DMS153 (cell line): Measurements from ENCODE around the gene LRPPRC.

Experiments
- DNase-seq: peaks from one replicate; lab custom pipeline; 2025; lab: John Stamatoyannopoulos, UW

LRPPRC gene

DNA sequence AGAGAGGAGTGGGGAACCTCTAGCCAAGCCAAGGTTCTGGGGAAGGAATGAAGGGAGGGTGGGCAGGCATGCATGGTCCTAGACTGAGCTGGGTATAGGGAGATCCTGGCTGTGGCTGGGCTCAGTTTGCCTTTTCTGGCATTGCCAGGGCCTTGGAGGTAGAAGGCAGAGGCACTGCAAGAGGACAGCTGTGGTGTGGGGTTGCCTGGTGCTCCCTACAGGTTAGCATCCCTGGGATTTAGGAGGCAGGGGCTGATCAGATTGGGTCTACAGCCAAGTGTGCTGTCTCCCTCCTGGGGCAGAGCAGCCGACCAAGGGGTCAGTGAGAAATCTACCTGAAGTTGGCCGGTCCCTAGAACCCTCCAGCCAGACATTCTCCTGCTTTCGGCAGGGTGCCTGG lies 141.1 kb downstream of the LRPPRC start:
- DNase-seq = no peak

DNA sequence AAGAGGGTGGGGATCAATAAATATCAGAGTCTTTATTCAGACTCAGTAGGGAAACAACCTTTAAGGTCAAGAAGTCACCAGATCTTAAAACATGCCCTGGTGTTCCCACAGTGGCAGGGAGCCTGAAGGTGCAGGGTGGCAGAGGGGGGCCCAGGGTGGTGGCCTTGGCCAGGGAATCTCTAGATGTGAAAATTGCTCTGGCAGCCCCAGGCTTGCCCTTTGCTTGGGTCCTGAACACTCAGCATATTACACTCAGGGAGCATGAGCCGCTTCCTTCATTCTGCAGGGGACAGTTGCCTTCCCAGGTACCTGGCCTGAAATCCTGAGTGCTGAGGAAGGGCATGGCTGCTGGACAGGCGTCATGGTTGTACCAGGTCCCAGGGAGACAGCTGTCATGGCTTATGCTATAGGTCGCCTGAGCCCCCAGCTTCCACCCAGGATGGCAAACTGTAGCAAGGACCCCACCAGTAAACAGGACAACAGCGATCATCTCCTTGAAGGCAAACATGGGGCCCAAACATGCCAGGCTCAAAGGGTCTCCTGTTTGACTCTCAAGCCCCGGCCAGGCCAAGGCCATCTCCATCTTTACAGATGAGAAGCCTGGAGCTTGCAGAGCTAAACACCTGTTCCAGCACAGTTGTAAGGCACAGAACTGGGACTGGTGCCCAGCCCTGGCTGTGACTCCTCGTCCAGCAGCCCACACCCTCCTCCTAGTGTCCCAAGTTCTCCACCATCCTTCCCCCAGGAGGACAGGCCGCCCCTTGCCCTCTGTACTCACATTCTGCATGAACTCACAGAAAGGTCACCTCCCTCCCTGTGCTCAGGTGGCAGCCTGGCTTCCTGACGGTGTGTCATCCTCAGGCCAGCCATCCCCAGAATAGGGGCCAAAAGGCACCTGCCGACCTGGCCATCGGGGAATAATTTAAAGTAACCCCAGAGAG lies 142.4 kb downstream of the LRPPRC start:
- no peak for DNase-seq

DNA sequence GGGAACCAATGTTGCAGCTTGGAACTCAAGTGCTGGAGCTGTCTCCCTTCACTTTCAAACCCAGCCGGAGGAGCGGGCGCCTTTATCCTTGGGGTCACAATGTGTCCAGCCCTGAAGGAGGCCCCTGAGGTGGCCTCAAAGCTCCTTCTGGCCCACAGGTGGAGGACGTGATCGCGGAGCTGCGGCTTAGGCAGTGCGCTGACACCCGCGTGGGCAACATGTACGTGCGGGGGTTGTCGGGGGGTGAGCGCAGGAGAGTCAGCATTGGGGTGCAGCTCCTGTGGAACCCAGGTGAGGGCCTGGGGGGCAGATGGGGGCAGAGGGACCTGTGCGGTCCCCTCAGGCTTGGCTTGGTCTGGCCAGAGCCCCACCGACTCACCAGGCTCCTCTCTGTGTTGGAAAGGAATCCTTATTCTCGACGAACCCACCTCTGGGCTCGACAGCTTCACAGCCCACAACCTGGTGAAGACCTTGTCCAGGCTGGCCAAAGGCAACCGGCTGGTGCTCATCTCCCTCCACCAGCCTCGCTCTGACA lies 143.5 kb downstream of the LRPPRC start:
- DNase-seq = no peak

DNA sequence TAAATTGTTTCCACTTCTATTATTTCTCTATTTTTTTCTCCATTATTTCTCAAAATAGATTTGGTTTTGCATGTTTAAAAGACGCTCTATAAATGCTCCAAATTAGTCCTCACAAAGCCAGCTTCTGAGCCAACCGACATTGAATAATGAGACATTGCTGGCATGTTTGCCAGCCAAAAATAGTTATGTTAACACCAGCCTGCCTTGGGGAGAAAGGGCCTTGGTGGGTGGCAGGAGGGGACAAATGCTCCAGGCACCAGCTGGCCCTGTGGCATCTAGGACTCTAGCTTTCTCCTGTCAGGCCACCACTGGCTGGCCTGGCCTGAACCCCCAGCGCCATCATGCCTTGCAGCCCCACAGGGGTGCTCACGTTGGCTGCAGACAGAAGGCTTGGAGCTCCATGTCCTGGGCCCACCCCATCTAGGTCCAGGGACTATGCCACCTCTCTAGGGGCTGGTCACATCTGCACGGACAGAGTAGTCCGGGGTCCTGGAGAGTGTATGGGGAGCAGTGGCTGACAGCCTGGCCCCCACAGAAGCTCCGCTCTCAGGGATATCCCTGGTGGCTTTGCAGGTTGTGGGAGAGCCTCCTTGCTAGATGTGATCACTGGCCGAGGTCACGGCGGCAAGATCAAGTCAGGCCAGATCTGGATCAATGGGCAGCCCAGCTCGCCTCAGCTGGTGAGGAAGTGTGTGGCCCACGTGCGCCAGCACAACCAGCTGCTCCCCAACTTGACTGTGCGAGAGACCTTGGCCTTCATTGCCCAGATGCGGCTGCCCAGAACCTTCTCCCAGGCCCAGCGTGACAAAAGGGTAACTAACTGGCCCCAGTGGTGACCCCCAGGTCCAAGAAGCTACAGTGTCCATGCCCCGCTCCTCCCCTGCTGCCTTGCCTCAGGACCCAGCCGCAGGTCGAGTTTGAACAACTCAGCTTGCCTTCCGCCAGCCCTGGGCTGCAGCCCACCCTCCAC lies 144.5 kb downstream of the LRPPRC start:
- DNase-seq = no peak

DNA sequence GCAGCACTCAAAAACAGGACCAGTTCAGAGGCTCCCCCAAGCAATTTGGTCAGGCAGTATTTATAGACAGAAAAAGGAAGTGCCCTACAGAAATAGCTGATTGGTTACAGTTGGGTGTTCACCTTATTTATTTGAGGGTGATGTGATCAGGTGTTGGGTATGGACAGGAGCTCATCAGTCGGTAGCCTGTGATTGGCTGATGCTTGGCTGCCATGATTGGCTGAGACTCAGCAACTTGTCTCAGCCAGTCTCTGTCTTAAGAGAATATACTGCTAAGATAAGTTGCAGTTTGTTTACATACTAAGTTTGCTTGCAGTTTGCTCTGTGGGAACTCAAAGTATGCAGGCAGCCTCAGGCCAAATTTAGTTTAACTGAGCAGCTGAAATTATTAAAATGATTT lies 147.6 kb downstream of the LRPPRC start:
- DNase-seq = no peak

DNA sequence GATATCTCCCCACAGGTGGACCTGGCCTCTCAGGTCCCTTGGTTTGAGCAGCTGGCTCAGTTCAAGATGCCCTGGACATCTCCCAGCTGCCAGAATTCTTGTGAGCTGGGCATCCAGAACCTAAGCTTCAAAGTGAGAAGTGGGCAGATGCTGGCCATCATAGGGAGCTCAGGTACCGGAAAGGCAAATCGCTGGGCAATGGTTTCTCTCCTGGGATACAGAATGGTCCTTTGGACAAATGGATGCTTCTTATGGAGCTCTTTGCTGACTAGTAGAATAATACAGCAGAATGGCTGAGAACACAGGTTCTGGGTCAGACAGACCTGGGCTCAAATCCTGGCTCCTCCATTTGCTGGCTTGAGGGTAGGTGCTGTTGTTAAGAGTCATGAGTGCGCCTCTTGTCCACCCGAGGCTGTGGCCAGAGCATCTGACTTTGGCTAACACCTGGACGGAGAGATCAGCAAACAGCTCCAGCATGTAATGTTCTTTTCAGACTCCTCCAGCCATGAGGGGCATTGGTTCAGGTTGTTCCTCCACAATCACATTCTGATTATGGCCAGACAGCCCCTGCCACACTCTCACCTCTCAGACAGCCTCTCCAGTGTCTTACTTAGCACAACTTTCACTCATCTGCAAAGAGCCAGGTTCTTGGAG lies 149.5 kb downstream of the LRPPRC start:
- no peak for DNase-seq

DNA sequence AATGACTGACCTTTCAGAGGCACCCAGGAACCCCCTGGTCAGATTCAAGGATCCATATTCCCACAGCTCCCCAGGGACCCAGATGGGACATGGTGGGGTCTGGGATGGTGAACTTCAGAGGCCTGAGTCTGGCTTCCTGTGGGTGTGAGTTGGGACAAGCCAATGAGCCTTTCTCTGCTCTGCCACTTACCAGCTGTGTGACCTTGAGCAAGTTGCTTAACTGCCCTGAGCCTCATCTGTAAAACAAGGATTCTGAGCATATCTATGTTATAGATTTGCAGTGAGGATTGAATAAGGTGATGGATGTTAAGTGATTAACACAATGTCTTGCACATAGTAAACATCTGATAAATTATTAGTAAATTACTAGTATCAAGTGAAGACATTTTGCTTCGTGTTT lies 150.6 kb downstream of the LRPPRC start:
- DNase-seq = no peak

DNA sequence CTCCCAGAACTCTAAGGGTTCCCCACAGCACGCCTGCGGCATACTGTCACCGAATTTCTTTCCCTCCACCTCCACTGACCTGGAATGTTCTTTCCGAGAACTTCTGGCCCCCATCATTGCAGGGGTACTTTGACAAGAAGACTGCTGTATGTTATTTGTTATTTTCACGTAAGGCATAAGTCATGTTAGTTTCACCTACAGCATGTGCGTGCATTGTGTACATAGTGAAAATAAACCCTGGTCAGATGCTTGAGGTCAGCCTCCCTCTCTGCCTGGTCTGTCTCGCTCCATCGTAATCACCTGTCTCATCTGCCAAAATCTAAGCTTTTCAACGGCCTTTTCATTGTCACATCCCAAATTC lies 152.9 kb downstream of the LRPPRC start:
- no peak for DNase-seq

DNA sequence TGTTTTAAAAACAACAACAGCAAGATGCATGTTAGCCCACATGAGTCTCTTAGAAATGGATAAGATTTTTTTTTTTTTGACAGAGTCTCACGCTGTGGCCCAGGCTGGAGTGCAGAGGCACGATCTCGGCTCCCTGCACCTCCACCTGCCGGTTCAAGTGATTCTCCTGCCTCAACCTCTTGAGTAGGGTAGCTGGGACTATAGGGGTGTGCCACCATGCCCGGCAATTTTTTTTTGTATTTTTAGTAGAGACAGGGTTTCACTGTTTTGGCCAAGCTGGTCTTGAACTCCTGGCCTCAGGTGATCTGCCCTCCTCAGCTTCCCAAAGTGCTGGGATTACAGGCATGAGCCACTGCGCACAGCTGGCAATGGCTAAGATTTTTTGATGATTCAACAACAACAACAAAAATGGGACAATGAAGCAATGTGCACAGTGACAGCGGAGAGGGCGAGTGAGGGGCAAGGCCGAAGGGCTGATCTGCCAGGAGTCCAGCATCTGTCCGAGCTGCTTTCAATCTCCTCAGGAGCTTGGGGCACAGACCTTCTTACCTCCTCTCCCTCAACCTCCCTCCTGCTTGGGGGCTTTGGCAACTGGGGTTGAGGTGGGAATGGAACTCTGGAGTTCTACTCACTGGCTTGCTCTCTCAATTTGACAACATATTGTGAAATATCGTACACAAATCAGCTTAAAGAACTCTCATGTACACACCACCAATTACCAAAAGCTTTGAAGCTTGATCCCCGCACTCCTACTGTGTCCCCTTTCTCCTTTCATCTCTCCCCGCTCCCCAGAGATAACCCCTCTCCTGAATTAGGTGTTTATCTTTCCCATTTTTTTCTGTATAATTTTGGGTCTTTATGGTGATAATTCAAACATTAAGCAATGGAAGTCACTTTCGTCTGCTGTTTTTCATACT lies 153.6 kb downstream of the LRPPRC start:
- no peak for DNase-seq

DNA sequence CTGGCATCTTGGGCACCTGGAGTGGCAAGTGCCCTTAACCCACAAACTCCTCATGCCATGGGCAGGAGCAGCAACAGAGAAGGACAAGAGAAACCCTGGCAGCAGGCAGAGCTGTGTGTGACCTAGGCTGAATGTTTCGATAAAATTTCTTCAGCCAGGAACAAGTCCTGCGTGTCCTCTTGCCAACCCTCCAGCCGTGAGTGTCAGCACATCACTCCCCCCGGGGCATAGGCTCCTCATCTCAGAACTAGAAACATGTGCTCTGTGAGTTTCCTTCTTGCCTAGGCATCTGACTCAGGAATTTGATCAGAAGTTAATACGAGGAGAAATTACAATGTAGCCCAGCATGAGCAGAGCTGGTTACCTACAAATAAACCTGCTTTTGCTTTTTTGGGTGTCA lies 154.8 kb downstream of the LRPPRC start:
- no peak for DNase-seq

DNA sequence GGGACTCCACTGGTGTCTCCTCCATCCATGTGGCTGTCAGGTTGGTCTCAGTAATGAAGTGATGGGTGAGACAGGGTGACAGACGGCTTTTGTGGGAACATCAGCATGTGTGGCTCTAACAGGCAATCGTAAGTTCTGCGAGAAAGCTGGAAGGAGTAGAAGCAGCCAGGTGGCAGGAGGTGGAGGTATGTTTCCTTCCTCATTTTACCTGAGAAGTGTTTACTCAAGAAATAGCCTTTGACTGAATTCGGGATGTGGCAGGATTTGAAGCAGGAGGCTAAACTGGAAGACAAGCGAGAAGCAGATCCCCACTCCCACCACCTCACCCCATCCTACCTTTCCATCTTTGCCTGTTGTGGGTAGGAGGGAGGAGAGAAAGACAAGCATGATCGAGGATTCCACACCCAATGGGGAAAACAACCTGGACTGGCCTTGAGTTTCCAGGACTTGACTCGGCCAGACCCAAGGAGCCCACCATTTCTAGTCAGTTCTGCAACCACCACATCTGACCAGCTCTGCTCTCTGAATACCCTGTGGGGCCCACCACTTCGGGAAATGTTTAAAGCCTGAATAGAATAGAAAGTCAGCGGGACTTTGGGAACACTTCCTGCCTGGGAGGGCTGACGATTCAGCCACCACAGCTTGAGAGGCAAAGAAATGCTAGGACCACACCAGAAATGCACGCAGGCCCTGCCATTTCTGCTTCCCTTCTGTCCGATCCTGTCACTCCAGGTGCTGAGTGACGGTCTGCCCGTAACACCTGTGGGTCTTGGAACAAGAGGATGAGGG lies 155.8 kb downstream of the LRPPRC start:
- DNase-seq = no peak

DNA sequence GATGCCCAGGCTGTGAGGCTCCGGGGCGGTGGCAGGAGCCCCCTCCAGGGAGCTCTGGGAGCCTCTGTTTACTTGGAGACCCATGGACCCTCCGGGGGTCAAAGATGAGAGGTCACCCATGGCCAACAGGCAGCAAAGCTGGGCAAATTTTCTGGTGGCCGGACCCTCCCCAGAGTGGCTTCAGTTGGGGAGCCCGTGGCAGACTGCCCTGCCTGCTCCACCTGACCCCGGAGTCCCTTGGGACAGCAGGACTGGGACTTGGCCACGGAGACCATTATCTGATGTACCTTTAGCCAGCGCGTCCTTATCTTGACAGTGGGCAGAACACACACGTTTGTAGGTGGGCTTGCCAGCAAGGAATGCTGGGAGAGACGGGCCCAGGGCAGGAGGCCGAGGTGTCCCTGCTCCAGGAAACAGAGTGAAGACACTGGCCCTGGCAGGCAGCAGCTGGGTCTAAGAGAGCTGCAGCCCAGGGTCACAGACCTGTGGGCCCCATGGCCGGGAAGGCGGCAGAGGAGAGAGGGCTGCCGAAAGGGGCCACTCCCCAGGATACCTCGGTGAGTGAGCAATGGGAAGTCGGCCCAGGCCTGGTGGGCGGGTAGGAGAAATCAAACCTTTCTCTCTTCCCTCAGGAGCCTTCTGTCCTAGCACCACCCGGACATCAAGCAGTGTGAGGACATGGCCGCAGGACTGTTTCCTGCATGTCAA lies 157.1 kb downstream of the LRPPRC start, which contains the start of the genes ABCG5 and ABCG8:
ABCG5 (minus strand) TSS at position 280 of the 708 bp plus-strand sequence; CDS start at position 120, 160 bp downstream.
ABCG8 (plus strand) TSS at position 412 of the 708 bp plus-strand sequence; CDS start at position 495, 83 bp downstream.
- DNase-seq = no peak

DNA sequence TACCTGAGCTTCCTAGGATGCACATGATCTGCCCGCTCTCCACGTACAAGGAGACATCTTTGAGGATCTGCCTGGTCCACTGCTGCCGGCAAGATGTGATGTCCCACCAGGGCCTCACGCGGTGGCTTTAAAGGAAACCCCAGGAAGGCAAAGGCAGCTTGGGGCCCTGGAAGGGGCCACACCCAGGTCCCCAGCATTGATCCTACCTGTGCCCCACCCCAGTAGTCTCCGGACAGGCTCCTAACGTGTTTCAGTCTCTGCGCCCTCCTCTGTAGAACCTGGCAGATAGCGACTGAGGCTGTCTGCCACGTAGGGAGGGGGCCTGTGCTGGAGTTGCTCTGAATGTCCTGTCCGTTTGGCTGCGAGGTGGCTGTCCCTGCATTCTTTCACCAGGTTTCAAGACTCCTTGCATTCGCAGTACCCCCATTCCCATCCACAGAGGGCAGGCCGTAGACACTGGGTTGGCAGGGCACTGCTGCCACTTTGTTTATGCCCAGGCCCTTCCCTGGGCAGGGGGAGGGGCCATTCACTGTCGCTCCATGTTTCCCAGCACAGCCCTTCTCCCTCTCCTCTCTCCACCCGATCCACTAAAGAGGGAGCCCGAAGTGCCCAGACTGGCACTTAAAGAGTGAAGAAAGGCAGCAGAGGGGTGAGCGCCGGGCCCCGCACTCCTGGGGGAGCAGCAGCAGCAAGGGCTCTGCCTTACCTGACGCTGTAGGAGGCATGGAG lies 157.8 kb downstream of the LRPPRC start:
- DNase-seq = no peak

DNA sequence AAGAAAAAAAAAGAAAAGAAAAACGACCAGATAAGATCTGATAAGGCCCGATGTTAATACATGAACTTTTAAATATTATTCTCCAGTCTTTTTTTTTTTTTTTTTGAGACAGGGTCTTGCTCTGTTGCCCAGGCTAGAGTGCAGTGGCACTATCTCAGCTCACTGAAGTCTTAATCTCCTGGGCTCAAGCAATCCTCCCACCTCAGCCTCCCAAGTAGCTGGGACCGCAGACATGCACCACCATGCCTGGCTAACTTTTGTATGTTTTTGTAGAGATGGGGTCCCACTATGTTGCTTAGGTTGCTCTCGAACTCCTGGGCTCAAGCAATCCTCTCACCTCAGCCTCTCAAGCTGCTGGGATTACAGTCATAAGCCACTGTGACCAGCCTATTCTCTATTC lies 158.8 kb downstream of the LRPPRC start:
- DNase-seq = no peak
